ENCODE results near the gene TAOK1. TPM values are rescaled to one million over a fixed set of nuclear protein-coding genes. Genes with fewer than 3 reads are reported as not detected.

The TAOK1 gene
- total and polyA plus RNA-seq, 2 of the 13 experiments (the other 11 are each of a cell fraction or from before 2014, with no cell fraction given), result 14.1 to 23.0 TPM

DNA sequence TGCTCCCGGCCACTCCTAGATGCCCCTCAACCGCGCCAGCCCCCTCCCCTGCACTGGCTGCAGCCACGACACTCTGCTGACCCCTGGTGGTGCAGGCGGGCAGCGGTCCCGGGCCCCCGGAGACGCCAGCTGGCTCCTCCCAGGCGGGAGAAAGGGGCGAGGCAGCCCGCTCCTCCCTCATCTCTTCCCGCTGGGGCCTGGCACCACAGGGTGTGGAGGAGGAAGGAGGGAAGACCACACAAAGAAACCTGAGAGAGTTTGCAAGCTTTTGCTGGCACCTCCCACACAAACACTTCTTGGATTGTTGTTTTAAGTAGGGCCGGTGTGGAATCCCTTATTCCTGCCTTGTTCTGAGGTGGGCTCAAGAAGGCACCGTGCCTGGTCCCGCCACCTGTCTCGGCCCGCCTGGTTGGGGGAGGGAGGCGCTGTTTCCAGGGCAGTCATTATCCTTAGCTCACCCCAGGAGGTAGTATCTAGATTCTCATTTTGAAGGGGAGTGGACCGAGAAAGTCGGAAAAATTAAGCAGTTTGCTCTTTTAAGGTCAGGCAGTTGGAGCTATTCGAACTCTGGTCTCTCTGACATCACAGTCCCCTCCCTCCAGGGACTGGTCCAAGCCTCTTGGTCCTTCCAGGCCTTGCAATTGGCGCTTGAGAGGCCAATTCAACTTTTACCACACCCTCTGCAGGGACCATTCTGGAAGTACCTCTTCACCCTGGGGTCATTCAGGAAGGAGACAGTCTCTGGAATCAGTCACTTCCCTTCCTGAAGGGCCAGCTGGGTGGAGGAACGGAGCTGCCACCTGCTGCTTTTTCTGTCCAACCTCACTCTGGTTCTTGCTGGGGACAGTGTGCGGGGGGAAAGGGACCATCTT is 201.8 kb downstream of the TAOK1 start (continued):
- no peak for TF ChIP-seq ZNF318 (CRISPR knock-in tag; IDR thresholded peaks at IDR 0.05)
- no peak for TF ChIP-seq MAFF (IDR thresholded peaks at IDR 0.05; ENCODE audit: low read depth, low read length)
- TF ChIP-seq E2F5 (CRISPR knock-in tag; conservative IDR thresholded peaks at IDR 0.05), result no peak
- TF ChIP-seq ELF4 (CRISPR knock-in tag; IDR thresholded peaks at IDR 0.05; ENCODE audit: borderline replicate concordance), result no peak
- no peak; the same call in 1 of the 2 replicates for TF ChIP-seq ARHGAP35 (CRISPR knock-in tag; IDR thresholded peaks at IDR 0.05; ENCODE audit: borderline replicate concordance)
- TF ChIP-seq, protein P1, sequence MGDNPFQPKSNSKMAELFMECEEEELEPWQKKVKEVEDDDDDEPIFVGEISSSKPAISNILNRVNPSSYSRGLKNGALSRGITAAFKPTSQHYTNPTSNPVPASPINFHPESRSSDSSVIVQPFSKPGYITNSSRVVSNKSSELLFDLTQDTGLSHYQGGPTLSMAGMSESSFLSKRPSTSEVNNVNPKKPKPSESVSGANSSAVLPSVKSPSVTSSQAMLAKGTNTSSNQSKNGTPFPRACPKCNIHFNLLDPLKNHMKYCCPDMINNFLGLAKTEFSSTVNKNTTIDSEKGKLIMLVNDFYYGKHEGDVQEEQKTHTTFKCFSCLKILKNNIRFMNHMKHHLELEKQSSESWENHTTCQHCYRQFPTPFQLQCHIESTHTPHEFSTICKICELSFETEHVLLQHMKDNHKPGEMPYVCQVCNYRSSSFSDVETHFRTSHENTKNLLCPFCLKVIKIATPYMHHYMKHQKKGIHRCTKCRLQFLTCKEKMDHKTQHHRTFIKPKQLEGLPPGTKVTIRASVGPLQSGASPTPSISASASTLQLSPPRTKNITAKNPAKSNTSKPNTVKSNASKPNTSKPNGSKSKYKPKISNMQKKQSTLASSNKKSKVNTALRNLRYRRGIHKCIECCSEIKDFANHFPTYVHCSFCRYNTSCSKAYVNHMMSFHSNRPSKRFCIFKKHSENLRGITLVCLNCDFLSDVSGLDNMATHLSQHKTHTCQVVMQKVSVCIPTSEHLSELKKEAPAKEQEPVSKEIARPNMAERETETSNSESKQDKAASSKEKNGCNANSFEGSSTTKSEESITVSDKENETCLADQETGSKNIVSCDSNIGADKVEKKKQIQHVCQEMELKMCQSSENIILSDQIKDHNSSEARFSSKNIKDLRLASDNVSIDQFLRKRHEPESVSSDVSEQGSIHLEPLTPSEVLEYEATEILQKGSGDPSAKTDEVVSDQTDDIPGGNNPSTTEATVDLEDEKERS (CRISPR knock-in tag; IDR thresholded peaks at IDR 0.05), result no peak
- TF ChIP-seq, protein P2, sequence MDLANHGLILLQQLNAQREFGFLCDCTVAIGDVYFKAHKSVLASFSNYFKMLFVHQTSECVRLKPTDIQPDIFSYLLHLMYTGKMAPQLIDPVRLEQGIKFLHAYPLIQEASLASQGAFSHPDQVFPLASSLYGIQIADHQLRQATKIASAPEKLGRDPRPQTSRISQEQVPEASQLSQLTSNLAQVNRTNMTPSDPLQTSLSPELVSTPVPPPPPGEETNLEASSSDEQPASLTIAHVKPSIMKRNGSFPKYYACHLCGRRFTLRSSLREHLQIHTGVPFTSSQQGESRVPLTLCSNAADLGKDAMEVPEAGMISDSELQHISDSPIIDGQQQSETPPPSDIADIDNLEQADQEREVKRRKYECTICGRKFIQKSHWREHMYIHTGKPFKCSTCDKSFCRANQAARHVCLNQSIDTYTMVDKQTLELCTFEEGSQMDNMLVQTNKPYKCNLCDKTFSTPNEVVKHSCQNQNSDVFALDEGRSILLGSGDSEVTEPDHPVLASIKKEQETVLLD (CRISPR knock-in tag; IDR thresholded peaks at IDR 0.05; ENCODE audit: low read depth), result no peak
- no peak for TF ChIP-seq ZNF720 (CRISPR knock-in tag; IDR thresholded peaks at IDR 0.05)
- TF ChIP-seq POLR2A (IDR thresholded peaks at IDR 0.05; ENCODE audit: insufficient read depth in 1 of 2, low read depth in 2 of 2, low read length in 2 of 2), result no peak
- no peak for TF ChIP-seq ZNF644 (CRISPR knock-in tag; IDR thresholded peaks at IDR 0.05; ENCODE audit: low read depth)
- TF ChIP-seq CHD4 (IDR thresholded peaks at IDR 0.05; ENCODE audit: borderline replicate concordance, low read length), result no peak
- no peak for TF ChIP-seq POLR2AphosphoS5 (IDR thresholded peaks at IDR 0.05; ENCODE audit: low read depth, low read length)
- no peak for TF ChIP-seq NFE2L1 (CRISPR knock-in tag; IDR thresholded peaks at IDR 0.05; ENCODE audit: borderline replicate concordance)

Measured in HepG2 (cell line).